ENCODE measurements around the gene COL4A3.

The COL4A3 gene

DNA sequence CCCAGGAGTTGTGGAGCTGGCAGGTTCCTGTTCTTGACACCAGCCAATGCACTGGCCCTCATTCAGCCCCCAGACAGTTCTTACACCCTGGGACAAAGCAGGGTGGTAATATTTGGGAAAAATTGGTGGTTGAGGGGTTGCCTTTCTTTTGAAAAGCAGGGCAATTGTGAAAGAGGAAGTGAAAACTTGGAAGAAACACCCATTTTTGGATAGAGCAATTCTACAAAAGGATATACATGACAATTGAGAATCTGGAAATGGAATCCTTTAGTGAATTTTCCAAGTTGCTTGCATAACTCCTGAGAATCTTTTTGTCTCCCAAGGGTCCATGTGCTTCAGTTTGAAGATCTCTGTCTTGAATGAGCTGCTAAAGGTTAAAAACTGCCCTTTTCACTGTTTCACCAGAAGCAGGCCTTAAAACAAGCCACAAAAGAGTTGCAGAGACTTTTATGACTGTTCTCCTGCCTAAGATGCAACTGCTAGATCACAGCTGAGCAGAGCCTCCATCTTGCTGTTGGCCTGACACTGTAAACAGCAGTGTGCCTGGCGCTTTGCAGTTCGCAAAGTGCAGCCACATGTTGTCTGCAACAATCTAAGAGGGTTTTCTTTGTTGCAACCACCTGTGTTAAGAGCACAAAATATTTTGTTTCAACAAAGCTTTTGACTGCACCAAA, 12.2 kb upstream of the COL4A3 start:
- Histone ChIP-seq H3F3A (ENCODE audit: insufficient read depth, low read length) (no peaks in the 10 kb centered on the region), H3K4me3 (ENCODE audit: low read depth, low read length, poor library complexity, severe bottlenecking) (no peak overlapping the region), H4K20me1 (ENCODE audit: insufficient read depth, low read length) (no peaks in the 10 kb centered on the region), H3K4me1 (ENCODE audit: insufficient read depth, low read length, severe bottlenecking) (no peaks in the 10 kb centered on the region), H3K9ac (ENCODE audit: low read length) (no peak overlapping the region), H3K36me3 (ENCODE audit: insufficient read depth, low read length) (peaks cover 11% of the 10 kb centered on the region), H3K4me2 (ENCODE audit: low read length) (no peak overlapping the region), H3K79me2 (ENCODE audit: insufficient read depth, low read length) (peaks cover 12% of the 10 kb centered on the region; the same call in 1 of the 2 replicates), H3K9me3 (ENCODE audit: low read length) (peaks cover 3% of the 10 kb centered on the region; the same call in 1 of the 2 replicates), H3K27ac (ENCODE audit: low read depth, low read length, poor library complexity, severe bottlenecking) (no peak overlapping the region), H3K9me2 (ENCODE audit: low read depth, low read length) (no peaks in the 10 kb centered on the region), H2AFZ (ENCODE audit: low read length) (no peak overlapping the region), H3K27me3 (ENCODE audit: insufficient read depth, low read length) (no peaks in the 10 kb centered on the region)
- no peak for TF ChIP-seq EZH2 (IDR thresholded peaks at IDR 0.05; ENCODE audit: borderline replicate concordance, low read length)
- TF ChIP-seq, protein P1, sequence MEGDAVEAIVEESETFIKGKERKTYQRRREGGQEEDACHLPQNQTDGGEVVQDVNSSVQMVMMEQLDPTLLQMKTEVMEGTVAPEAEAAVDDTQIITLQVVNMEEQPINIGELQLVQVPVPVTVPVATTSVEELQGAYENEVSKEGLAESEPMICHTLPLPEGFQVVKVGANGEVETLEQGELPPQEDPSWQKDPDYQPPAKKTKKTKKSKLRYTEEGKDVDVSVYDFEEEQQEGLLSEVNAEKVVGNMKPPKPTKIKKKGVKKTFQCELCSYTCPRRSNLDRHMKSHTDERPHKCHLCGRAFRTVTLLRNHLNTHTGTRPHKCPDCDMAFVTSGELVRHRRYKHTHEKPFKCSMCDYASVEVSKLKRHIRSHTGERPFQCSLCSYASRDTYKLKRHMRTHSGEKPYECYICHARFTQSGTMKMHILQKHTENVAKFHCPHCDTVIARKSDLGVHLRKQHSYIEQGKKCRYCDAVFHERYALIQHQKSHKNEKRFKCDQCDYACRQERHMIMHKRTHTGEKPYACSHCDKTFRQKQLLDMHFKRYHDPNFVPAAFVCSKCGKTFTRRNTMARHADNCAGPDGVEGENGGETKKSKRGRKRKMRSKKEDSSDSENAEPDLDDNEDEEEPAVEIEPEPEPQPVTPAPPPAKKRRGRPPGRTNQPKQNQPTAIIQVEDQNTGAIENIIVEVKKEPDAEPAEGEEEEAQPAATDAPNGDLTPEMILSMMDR (IDR thresholded peaks at IDR 0.05; ENCODE audit: low read length) = no peak

DNA sequence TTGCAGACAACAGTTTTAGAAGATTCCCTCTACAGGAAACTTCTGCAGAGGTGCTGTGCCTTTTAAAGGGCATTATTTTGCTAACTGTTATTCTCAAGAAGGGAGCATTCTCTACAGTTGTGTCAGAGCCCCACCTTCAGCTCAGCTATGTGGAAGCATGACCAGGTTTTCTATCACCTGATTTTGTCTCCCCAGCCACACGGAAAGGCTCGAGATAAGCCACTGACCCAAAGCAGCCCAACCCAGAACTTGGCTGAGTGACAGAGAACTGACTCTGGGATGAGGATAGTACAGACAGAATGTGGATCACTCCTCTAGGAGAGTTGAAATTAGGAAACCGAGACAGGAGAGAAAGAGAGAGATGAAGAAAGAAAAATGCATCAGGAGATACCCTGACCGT, 11.1 kb upstream of the COL4A3 start:
- Histone ChIP-seq H3K27ac (ENCODE audit: low read depth, low read length, poor library complexity, severe bottlenecking) (no peak overlapping the region), H3K4me3 (ENCODE audit: low read depth, low read length, poor library complexity, severe bottlenecking) (no peak overlapping the region), H3K9me2 (ENCODE audit: low read depth, low read length) (no peaks in the 10 kb centered on the region), H3K4me1 (ENCODE audit: insufficient read depth, low read length, severe bottlenecking) (no peaks in the 10 kb centered on the region), H2AFZ (ENCODE audit: low read length) (no peak overlapping the region), H3K27me3 (ENCODE audit: insufficient read depth, low read length) (no peaks in the 10 kb centered on the region), H3K79me2 (ENCODE audit: insufficient read depth, low read length) (peaks cover 23% of the 10 kb centered on the region), H3F3A (ENCODE audit: insufficient read depth, low read length) (no peaks in the 10 kb centered on the region), H3K9ac (ENCODE audit: low read length) (no peak overlapping the region), H3K36me3 (ENCODE audit: insufficient read depth, low read length) (peaks cover 11% of the 10 kb centered on the region), H3K9me3 (ENCODE audit: low read length) (no peaks in the 10 kb centered on the region; the same call in 1 of the 2 replicates), H4K20me1 (ENCODE audit: insufficient read depth, low read length) (no peaks in the 10 kb centered on the region), H3K4me2 (ENCODE audit: low read length) (no peak overlapping the region)
- TF ChIP-seq, protein P1 (IDR thresholded peaks at IDR 0.05; ENCODE audit: low read length) = no peak
- no peak for TF ChIP-seq EZH2 (IDR thresholded peaks at IDR 0.05; ENCODE audit: borderline replicate concordance, low read length)

DNA sequence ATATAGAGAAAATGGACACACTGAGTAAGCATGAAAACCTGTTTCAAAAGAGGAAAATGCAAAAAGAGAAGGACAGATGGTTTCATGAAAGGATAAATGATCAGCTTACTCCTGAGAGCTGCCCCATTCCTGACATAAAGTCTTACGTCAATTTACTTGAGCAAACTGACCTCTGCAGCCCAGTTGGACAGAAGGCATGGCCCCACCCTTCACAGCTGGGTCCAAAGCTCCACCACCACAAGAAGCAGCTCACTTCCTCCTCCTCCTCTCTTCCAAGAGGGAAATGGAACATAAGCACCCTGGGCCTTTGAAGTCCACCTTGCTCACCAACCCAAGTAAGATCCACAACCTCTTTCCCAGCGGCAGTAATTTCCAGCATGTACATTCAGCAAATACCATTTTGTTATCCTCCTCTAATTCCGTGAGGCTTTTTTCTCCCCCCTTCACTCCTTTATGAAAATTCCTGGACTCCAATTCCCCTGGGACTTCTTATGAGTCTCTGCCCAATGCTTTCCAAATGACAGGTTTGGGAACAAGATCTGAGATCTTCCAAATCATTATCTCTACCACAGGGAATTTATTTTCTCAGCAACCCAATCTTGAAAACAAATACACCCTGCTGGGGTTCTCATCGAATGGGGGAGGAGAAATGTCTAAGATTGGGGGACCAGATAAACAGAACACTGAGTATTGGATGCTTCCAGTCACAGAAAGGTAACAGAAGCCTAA, 10.5 kb upstream of the COL4A3 start:
- TF ChIP-seq, protein P1 (IDR thresholded peaks at IDR 0.05; ENCODE audit: low read length) = no peak
- no peak for TF ChIP-seq EZH2 (IDR thresholded peaks at IDR 0.05; ENCODE audit: borderline replicate concordance, low read length)

More for the DNA sequence above, 10.5 kb upstream of the COL4A3 start:
- Histone ChIP-seq H3K27ac (ENCODE audit: low read depth, low read length, poor library complexity, severe bottlenecking) (no peak overlapping the region), H3K4me3 (ENCODE audit: low read depth, low read length, poor library complexity, severe bottlenecking) (no peak overlapping the region), H2AFZ (ENCODE audit: low read length) (no peak overlapping the region), H3K27me3 (ENCODE audit: insufficient read depth, low read length) (no peaks in the 10 kb centered on the region), H3K4me1 (ENCODE audit: insufficient read depth, low read length, severe bottlenecking) (no peaks in the 10 kb centered on the region), H3K9me2 (ENCODE audit: low read depth, low read length) (no peaks in the 10 kb centered on the region), H4K20me1 (ENCODE audit: insufficient read depth, low read length) (no peaks in the 10 kb centered on the region), H3F3A (ENCODE audit: insufficient read depth, low read length) (no peaks in the 10 kb centered on the region), H3K4me2 (ENCODE audit: low read length) (no peak overlapping the region), H3K9me3 (ENCODE audit: low read length) (peaks cover 4% of the 10 kb centered on the region), H3K79me2 (ENCODE audit: insufficient read depth, low read length) (peaks cover 29% of the 10 kb centered on the region), H3K36me3 (ENCODE audit: insufficient read depth, low read length) (peaks cover 11% of the 10 kb centered on the region), H3K9ac (ENCODE audit: low read length) (no peak overlapping the region)

Measured in OCI-LY1 (cell line).